Inflammatory macrophage (primary cell): Measurements from ENCODE around the gene SEPTIN11.

Experiments used
- DNase-seq, 2 donors: peaks; one replicate each; pipeline ENCODE4 v3.0.0-alpha.2; 2020 to 2022
- total RNA-seq, 18 experiments: gene quantifications; one replicate each; lab custom pipeline; 2026; ENCODE audit warnings: mixed read lengths in 6 of 18, inconsistent platforms in 2 of 18; lab: John Stamatoyannopoulos, UW

The SEPTIN11 gene
- total RNA-seq = 199 to 443 (median 262) reads per million in 18 experiments

DNA sequence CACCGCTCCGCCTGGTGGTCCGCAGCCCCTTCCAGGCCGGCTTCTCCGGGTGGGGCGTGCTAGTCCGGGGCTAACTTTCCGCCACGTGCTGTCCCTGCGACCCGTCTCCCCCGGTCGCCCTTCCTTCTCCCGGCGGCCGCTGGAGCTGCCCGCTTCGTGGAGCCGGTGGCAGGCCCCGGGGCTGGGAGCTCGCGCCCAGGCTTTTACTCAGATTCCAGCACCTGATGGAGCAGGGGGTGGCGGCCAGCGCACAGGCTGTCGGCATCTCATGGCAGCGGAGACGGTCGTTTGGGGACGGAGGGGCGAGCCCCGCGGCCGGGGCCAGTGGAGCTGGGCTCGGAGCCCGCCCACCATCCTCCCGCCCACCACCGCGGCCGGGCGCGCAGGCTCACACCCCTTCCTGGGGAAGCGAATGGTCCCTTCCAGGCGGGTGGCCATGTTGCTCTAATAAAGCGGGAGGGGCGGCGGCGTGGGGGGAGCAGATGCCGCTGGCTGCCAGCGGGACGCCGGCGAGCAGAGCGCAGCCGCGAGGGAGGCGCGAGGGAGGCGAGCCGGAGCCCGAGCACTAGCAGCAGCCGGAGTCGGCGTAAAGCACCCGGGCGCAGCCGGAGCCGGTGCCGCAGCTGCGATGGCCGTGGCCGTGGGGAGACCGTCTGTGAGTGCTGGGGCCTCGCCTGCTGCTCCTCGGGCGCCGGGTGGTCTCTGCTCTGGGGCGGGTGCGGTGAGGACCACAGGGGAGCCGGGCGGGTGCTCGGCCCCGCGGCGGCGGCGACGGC is at the start of gene SEPTIN11:
Gene SEPTIN11, plus strand, starts transcription at position 477 of the 776 bp plus-strand sequence. Its CDS starts 152 bp downstream, at position 629.
- peak; percentile 91 to 93 for DNase-seq

DNA sequence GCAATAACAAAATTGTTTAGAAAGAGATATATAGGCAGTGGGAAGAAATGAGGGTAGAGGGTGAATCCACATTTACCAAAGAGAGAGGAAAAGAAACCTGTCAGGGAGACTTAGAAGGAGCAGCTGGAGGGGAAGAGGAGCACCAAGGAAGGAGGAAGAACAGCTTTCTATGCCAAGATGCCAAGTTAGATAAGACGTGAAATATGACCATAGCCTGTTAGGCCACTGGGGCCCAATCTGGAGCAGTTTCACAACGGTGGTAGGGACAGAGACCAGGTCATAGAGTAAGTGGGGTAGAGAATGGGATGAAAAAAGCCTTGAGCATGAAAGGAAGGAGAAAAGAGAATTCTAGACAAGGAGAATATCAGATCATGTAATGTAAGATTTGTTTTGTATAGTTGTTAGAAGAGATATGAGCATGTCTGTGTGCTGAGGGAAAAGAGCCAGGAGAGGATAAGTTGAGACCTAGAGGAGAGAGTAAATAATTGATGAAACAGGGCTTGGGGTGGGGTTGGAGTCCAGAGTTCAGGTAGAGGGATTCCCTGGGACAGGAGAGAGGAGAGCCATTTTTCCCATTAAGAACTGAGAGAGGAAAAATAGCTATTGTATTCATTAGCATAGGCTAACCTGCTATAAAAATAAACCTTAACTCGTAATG is 47.2 kb upstream of the SEPTIN11 start:
- DNase-seq = no peak

DNA sequence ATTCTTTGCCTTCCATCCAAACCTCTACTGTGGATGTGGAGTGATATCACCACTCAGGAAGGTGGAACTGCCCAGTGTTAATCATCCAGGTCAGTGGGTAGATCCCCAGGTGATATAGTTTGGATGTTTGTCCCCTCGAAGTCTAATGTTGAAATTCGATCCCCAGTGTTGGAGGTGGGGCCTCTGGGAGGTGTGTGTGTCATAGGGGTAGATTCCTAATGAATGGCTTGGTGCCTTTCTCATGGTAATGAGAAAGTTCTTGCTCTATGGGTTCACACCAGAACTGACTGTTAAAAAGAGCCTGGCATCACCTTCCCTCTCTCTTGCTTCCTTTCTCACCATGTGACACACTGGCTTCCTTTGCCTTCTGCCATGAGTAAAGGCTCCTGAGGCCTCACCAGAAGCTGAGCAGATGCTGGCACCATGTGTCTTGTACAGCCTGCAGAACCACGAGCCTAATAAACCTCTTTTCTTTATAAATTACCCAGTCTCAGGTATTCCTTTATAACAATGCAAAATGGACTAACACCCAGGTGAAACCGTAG is 44.8 kb upstream of the SEPTIN11 start:
- no peak for DNase-seq

DNA sequence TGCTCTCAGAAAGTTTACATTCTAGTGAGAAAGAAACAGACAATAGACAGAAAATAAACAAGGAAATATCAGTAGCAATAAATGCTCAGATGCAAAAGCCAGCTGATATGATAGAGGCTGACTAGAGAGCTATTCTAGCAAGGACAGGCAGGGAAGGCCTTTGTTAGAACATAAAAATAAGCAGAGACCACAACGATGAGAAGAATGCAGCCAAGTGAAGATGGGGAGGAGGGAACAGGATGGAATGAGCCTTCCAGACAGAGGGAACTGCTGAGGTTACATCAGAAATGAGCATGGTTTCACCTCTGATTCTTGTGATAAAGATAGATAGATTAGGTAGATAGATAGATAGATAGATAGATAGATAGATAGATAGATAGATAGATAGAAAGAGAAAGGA is 44.0 kb upstream of the SEPTIN11 start:
- no peak for DNase-seq

DNA sequence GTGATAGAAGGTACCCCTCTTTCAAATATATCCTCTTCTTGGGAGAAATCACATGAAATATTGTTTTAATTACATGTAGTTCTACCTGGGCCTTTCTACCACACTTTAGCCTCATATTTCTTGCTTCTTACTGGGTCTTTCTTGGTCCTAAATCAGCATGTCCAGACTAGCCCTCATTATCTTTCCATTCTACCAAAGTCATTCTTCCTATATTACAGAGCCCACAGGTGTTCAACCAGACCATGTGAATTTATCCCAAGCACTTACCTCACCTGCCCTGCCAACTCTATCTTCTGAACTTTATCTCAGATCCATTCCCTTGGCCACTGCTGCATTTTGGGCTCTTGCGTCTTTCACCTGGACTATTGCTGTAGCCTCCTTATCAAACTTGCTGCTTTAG is 39.8 kb upstream of the SEPTIN11 start:
- no peak for DNase-seq

DNA sequence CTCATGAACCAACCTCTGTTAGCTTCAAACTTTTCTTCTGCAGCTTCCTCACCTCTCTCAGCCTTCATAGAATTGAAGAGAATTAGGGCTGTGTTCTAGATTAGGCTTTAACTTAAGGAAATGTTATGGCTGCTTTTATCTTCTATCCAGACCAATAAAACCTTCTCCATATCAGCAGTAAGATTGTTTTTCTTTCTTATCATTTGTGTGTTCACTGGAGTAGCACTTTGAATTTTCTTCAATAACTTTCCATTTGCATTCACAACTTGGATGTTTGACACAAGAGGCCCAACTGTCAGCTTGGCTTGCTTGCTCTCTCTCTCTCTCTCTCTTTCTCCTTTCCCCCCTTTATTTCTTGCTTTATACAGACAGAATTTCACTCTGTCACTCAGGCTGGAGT is 28.8 kb upstream of the SEPTIN11 start:
- no peak for DNase-seq

DNA sequence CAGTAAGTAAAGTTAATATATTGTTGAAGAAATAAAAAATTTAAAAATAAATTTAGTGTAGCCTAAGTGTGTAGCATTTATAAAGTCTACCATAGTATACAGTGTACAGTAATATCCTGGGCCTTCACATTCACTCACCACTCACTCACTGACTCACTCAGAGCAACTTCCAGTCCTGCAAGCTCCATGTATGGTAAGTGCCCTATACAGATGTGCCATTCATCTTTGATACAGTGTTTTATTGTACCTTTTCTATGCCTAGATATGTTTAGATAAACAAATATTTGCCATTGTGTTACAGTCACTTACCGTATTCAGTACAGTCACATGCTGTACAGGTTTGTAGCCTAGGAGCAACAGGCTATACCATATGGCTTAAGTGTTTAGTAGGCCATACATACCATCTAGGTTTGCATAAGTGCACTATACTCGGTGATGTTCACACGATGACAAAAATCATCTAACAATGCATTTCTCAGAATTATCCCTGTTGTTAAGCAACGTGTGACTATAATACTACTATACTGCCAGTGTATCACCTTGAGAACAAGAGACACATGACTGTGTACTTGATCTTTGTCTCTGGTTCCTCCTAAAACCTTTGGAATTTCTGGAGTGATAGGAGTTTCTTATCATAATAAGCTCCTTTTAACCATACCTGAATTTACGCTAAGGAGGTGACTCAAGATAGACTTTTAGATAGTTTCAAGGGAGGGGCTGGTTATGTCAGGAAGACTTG is 25.8 kb upstream of the SEPTIN11 start:
- no peak for DNase-seq

DNA sequence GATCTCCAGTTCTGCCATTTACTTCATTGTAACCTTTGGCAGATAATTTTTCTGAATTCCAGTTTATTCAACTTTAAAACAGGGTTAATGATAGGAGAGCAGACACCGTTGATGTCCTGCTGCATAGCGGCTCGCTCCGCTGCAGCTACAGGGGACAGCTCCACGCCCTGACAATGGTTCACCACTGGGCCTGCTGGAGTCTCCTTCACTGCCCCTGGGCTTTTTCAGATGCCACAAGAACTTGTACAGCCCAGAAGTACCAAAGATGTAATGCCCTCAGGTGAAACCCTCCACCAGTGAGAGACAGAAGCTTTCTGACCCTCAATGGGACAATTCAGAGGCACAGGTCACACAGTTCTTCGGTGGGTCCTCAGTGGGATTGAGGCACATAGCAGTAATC is 22.7 kb upstream of the SEPTIN11 start:
- no peak for DNase-seq

DNA sequence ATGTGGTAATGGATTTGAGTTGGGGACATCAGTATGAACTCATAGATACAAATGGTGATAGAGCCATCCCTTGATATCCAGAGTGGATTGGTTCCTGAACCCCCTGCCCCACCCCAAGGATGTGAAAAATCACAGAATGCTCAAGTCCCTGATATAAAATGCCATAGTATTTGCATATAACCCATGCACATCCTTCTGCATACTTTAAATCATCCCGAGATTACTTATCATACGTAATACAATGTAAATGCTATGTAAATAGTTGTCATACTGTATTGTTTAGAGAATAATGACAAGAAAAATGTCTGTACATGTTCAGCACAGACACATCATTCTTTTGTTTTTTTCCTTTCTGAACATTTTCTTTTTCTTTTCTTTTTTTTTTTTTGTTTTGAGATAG is 18.9 kb upstream of the SEPTIN11 start:
- DNase-seq = no peak

DNA sequence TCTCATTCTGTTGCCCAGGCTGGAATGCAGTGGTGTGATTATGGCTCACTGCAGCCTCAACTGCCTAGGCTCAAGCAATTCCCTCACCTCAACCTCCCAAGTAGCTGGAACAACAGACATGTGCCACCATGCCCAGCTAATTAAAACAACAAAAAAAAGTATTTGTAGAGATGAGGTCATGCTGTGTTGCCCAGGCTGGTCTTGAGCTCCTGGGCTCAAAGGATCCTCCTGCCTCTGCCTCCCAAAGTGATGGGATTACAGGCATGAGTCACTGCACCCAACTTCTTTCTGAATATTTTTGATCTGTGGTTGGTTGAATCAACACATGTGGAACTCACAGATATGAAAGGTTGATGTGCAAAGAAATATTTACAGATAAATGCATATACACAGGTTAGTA is 18.5 kb upstream of the SEPTIN11 start:
- no peak for DNase-seq

DNA sequence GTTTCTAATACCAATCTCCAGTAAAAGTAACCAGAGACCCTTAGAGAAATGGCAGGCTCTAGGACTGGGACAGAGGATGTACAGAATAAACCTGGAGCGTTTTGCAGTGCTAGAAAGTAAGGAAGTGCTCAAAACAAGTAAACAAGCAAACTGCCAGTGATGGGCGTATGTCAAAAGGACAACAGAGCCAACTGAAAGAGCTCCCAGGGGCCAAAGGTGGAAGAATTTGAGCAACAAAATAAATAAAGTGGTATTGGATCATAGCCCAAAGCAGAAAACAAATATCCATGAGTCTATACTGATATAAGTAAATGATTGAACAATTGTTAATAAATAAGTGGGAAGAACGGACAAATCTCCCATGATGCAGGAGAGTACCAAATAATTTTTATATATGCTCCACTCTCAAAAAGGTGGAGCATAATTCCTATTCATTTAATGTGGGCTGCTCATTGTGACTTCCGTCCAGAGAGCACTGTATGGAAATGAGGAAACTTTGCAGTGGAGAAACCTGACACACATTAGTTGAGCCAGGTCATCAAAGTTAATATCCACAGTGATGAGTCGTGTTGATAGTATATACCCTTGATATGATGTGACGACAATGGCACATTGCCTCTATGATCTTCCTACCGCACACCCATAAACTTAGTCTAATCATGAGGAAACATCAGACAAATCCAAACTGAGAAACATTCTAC is 17.8 kb upstream of the SEPTIN11 start:
- no peak for DNase-seq

DNA sequence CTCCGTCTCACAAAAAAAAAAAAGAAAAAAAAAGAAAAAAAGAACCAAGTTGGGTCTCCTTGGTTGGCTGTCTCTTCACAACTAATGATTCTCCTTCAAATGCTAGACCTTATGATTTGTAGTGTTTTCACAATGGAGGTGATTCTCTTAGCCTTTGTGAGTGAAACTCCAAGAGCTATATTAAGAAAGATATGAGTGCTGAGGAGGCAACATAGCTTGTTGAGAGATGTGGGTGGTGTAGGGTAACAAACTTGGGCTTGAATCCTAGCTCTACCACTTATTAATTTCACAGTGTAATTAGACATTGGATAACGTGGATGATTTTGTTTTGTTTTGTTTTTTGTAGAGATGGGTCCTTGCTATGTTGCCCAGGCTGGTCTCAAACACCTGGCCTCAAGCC is 10.4 kb upstream of the SEPTIN11 start:
- no peak for DNase-seq

DNA sequence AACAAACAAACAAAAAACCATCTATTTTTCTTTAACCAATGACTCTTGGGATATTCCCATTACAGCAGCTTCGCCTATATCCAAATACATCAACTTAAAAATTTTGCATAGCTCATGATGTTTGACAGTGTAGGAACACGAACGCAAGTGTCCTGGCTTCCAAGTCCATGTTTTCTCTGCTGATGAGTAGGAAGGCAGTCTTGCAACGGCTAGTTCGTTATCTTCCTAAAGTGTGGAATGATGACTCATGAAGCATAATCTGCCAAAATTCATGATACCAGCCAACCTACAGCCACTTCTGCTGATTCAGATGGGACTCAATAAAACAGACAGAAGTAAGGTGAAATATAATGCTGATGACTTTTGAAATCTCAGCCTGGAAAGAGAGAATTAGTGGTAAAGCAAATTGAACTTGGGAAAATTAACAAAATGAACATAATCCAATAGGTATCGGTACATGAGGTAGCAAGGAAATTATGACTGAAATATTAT is 6.4 kb upstream of the SEPTIN11 start:
- no peak for DNase-seq

DNA sequence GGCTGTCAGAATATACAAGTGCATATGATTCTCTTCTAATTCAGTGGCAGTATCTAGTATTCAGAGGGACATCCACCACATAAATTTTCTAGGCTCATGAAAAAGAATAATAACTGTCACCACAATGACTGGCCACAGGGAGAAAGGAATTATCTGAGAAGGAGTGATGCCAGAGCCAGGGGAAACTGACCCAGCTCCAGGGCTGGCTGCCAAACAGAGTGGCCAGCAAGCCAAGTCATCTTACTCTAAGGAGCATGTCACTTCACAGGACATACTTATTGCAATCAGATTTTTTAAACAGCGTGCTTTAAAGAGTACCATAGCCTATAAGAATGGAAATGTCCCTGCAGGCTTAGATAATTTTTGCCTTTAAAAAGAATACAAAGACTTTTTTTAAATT is 5.8 kb upstream of the SEPTIN11 start:
- DNase-seq = no peak

DNA sequence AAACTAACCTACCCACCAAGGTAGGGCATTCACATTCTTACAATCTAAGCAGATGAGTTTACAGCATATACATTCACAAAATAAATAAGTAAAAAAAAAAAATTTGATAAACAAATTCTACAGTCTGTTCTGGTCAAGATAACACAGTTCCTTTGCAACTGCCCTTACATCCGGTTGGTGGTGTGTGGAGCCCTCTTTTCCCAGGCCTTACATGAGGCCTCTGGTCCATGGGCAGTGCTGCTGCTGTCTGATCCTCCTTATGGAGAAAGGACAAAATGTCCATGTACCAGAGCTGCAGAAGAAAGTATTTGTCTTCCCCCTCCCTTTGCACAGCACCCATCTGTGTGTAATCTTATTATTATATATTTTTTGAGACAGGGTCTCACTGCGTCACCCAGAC is 2.2 kb upstream of the SEPTIN11 start:
- no peak for DNase-seq

DNA sequence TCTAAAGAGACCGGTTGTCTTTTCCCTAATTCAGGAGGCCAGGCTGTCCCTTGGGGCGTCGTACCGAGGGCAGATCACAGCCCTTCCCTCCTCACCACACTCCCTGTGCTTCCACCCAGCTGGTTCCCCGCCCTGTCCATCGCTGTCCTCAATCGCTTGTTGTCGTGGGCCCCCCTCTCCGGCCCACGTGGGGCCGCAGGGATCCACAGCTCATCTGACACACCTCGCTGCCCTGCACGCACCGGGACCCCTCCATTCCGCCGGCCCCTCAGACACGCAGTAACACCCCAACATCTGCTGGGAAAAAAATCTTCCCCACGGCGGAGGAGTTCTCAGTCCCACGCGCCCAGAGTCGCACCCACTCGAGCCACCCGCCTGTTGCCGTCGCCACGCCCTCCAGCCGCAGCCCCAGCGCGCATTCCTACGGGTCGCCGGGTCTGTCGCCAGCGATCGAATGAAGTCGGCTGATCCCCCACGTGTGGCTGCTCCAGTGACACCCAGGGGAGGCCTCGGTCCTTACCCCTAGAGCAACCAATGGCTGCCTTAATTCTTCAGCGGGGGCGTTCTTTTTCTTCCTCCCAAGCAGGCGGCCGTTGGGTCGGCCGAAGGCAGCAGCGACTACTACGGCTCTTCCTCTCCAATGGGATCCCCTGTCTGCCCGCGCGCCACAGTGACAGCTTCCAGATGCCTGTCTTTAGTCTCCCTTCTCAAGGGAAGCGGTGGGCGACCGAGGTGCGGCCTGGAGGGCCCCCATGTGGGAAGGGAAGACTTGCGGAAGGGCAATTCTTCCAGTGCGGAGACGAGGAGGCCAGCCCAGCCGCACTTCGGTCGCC is 893 bp upstream of the SEPTIN11 start:
- DNase-seq = peak; percentile 87 to 91

DNA sequence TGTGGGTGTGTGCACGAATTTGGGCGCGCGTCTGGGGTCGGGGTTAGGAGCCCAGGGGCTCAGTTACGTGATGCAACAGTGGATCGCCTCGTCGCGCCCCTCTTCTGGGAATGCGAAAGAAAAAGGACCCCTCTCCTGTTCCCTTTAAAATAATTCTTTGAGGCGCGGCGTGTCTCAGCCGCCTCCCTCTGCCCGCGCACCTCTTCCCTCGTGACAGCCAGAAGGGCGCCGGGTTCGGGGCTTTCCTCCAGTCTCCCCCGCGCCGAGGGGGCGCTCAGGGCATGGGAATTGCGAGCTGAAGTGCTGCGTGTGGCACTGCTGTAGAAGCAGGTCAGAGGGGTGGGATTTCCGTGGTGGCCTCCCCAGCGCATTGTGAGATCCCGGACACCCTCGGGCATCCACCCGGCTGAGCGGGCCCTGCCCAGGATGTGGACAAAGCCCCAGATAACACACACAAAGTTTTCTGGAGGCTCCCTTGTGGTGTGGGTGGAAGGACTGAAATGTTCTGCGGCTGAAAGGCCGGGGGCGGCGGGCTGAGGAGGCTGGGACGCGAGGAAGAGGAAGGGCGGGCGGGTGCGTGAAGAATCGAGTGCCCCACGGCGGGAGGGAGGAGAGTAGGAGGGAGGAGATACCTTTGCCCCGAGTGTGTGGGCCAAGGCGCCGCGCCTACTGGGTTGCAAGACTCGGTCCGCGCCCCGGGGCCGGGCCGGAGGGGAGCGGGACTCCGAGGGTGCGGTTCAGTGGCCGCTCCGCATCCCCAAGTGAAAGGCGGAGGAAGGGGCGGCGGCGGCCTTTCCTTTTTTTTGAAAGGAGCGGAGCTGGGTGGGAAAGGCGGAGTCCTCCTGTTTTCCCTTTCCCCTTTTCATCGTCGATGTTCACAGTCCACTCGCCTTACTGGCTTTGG is 752 bp downstream of the SEPTIN11 start:
- peak; percentile 42 to 59 for DNase-seq

DNA sequence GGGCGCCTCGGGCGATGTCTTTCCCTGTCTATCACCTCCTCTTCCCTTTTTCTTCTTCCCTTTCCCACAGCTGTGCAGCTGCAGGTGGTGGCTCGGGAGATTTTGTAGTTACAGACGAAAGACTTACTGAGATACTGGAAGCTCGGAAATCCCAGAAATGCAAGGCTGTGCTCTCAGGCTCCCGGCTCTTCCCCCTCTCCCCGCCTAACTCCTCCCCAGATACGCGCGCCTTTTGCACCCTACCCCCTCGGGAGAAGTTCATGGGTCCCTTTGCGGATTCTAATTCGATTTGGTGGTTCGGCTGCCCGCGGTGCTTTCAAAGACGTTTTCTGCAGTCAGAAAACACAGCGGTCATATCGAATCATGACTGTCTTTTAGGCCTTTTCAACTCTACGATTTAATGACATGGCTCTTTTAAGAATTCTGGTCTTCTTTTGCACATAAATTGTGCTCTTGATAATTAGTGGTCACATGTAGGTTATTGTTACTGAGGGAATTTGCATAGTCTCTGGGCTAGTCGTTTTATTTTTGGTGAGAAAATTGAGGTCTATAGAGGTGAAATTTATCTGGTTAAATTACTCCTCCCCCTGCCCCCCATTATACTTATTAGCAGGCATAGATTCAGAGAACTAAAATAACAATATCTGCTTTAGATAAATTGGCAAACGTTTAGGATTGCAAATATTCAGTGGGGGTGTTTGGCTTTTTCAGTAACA is 1.6 kb downstream of the SEPTIN11 start:
- peak; percentile 7 to 29 for DNase-seq

DNA sequence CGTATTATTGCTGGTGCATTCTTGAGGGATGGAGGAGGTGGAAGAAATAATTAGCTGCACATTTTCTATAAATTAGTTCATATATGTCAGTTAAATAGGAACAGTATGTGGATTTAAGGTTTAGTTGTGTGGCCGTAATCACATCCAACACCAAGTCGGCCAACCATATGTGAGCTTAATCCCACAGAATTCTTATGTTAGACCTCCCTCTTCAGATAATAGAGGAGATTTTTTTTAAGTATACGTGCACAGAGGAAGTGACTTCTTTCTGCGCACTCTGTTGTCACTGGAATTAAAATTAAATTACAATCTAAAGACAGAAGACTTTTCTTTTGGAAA is 2.1 kb downstream of the SEPTIN11 start:
- no peak for DNase-seq

DNA sequence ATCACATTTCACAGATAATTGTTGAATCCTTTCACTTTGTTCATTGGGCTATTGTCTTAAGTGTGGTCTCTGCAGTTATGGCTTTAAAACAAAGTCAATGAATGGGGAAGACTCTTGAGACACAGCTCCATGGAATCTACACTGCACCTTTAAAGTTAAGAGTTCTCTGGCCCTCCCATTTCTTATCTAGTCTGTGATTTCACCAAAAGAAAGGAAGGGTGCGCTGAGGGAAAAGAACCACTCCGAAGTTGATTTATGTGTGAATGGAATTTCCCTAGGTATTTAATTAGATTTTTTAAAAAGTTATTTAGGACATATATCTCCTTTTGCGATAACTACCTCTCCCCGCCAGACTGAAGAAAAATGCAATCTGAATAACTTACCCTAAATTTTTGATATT is 2.5 kb downstream of the SEPTIN11 start:
- no peak for DNase-seq
